Left cardiac atrium (tissue), 4 donors: ENCODE measurements around the gene IL12RB1. TPM values are rescaled to one million over a fixed set of nuclear protein-coding genes. Genes with fewer than 3 reads are reported as not detected.

Experiments used
- ATAC-seq, 2 donors: fragments of 200-7000 bp; cut with Tn5 transposase; one replicate each; pipeline ENCODE4 v1.9.1; 2020; ENCODE audit warnings: mild to moderate bottlenecking in 2 of 2, moderate library complexity in 2 of 2
- DNase-seq: peaks from one replicate; pipeline ENCODE4 v3.0.0-alpha.2; 2020
- intact Hi-C, 2 donors: fragments of 100-400 bp; cut with DNase I; formaldehyde crosslinking; loops; one replicate each; pipeline versions ENCODE4 v1.14.1 to v1.15.1; 2022 to 2023
- total RNA-seq, 2 donors: library from RNA; stranded (reverse); fragmentation: NEBNext Ultra II Directional; extraction: Animal tissue kit (Norgen Biotek cat#: 25700); gene quantifications; one replicate each; pipeline ENCODE4 v1.2.1, GENCODE V29; 2021
- donor health status: DM: no; HTN: yes; CAD: no.
- donor health status: DM: no; HTN: yes; CAD: no; lungs with severe emphysema.
- donor health status: DM: yes; HTN: yes; CAD: no.
- donor health status: Dilated cardiomyopathy.

IL12RB1 gene
- total RNA-seq, 2 donors from 2014 or later = 1.2 to 1.6 TPM

GRCh38 chr19:18021121-18021755 is 65.5 kb downstream of the IL12RB1 start:
- DNase-seq = peak; percentile 92
- intact Hi-C loops = no loop called here
- ATAC-seq = peak; percentile 46 to 67

- ATAC-seq (peak; percentile 63 to 77), DNase-seq (peak; percentile 94)
- intact Hi-C loops = no loop called here
These were observed 66.3 kb downstream of the IL12RB1 start for GRCh38 chr19:18020212-18021085.

GRCh38 chr19:18017275-18018083 is 69.3 kb downstream of the IL12RB1 start:
- DNase-seq (no peak), ATAC-seq (peak; percentile 7 to 28)
- intact Hi-C loops = no loop called here

GRCh38 chr19:18016209-18016910 is 70.4 kb downstream of the IL12RB1 start:
- no peak for ATAC-seq
- no peak for DNase-seq
- intact Hi-C loops = no loop called here

GRCh38 chr19:18014197-18014596 is 72.5 kb downstream of the IL12RB1 start:
- DNase-seq = no peak
- intact Hi-C loops = no loop called here
- ATAC-seq = no peak

- intact Hi-C loops = no loop called here
- no peak for DNase-seq
- ATAC-seq = no peak
These were observed 73.3 kb downstream of the IL12RB1 start for GRCh38 chr19:18013210-18014111.

- no peak for DNase-seq
- no peak for ATAC-seq
- intact Hi-C loops = no loop called here
These were observed 76.6 kb downstream of the IL12RB1 start for GRCh38 chr19:18010149-18010548.

- ATAC-seq = no peak
- intact Hi-C loops = no loop called here
- DNase-seq = no peak
These were observed 77.2 kb downstream of the IL12RB1 start for GRCh38 chr19:18009412-18010066.

Other genes with a start within 250 kb of the IL12RB1 start
- gene JAK3, start 239.0 kb downstream of the IL12RB1 start, total RNA-seq = 1 to 10 TPM; 4.2 to 7.0 TPM
- gene RPL18A, start 227.0 kb downstream of the IL12RB1 start, total RNA-seq = 1,000 to 10,000 TPM; 1,009 to 1,051 TPM
- not detected for gene SLC5A5, start 215.0 kb downstream of the IL12RB1 start, total RNA-seq
- gene CCDC124, start 153.9 kb downstream of the IL12RB1 start, total RNA-seq = 10 to 100 TPM; 74.5 to 86.8 TPM
- 1 to 10 TPM; 1.7 to 1.8 TPM for gene KCNN1, start 119.8 kb downstream of the IL12RB1 start, total RNA-seq
- 10 to 100 TPM; 14.8 to 21.6 TPM for gene ARRDC2, start 78.8 kb downstream of the IL12RB1 start, total RNA-seq
- 1 to 10 TPM; 5.5 to 7.9 TPM for gene MAST3, start 10.8 kb upstream of the IL12RB1 start, total RNA-seq
- 10 to 100 TPM; 22.1 to 24.5 TPM for gene PIK3R2, start 66.2 kb upstream of the IL12RB1 start, total RNA-seq
- 10 to 100 TPM; 43.7 to 68.9 TPM for gene IFI30, start 86.9 kb upstream of the IL12RB1 start, total RNA-seq
- 10 to 100 TPM in 1 of 2 donors, 1 to 10 TPM in 1; 8.7 to 13.4 TPM for gene MPV17L2, start 106.3 kb upstream of the IL12RB1 start, total RNA-seq
- 10 to 100 TPM; 23.8 to 29.2 TPM for gene RAB3A, start 117.1 kb upstream of the IL12RB1 start, total RNA-seq
- gene PDE4C, start 139.5 kb upstream of the IL12RB1 start, total RNA-seq = under 1 TPM in 1 of 2 donors, not detected in 1; 0.55 TPM
- 1 to 10 TPM in 1 of 2 donors, under 1 TPM in 1; 0.91 to 1.3 TPM for gene IQCN, start 187.5 kb upstream of the IL12RB1 start, total RNA-seq
- gene JUND, start 194.7 kb upstream of the IL12RB1 start, total RNA-seq = 100 to 1,000 TPM; 122 to 169 TPM
- gene LSM4, start 236.1 kb upstream of the IL12RB1 start, total RNA-seq = 10 to 100 TPM; 68.9 to 79.0 TPM